Measurements from ENCODE around the gene PRKN.

- no peak for TF ChIP-seq GATA2 (IDR thresholded peaks at IDR 0.05; ENCODE audit: low read depth, low read length)
- TF ChIP-seq GATA3 (IDR thresholded peaks at IDR 0.05; ENCODE audit: low read depth, low read length) = no peak
Observed at GRCh38 chr6:162119341-162119740, 608.2 kb downstream of the PRKN start.
